Subcutaneous adipose tissue (tissue), 4 donors: ENCODE results near the gene STAT1. TPM values are rescaled to one million over a fixed set of nuclear protein-coding genes. Genes with fewer than 3 reads are reported as not detected.

Experiments used
- CTCF ChIP-seq: fragments of 450-650 bp; IDR thresholded peaks from one replicate; pipeline ENCODE4 v1.5.1; 2016; ENCODE audit warnings: low read depth, mild to moderate bottlenecking, control low read depth, antibody characterized with exemption, moderate library complexity
- total RNA-seq, 4 donors: library from RNA; depleted of rRNA; stranded (reverse); fragments of >200 nt; gene quantifications; one replicate each; pipeline ENCODE4 v1.1.0, GENCODE V29; 2016

The STAT1 gene
- total RNA-seq, 4 donors from 2014 or later, result 55.5 to 123 (median 70.8) TPM

GRCh38 chr2:190938771-190939335 is 75.1 kb downstream of the STAT1 start:
- TF ChIP-seq CTCF, result no peak

GRCh38 chr2:190935054-190935453 is 78.9 kb downstream of the STAT1 start:
- no peak for TF ChIP-seq CTCF

- no peak for TF ChIP-seq CTCF
Measured at GRCh38 chr2:190933361-190933760, 80.6 kb downstream of the STAT1 start.

- TF ChIP-seq CTCF, result no peak
Measured at GRCh38 chr2:190932514-190932913, 81.5 kb downstream of the STAT1 start.

- TF ChIP-seq CTCF, result no peak
Measured at GRCh38 chr2:190930411-190930810, 83.6 kb downstream of the STAT1 start.

GRCh38 chr2:190929919-190930318 is 84.1 kb downstream of the STAT1 start:
- TF ChIP-seq CTCF, result no peak

- no peak for TF ChIP-seq CTCF
Measured at GRCh38 chr2:190927301-190927700, 86.7 kb downstream of the STAT1 start.

- TF ChIP-seq CTCF, result no peak
Measured at GRCh38 chr2:190922376-190922775, 91.6 kb downstream of the STAT1 start.
